Measurements from ENCODE around the gene STK32B.

STK32B gene

DNA sequence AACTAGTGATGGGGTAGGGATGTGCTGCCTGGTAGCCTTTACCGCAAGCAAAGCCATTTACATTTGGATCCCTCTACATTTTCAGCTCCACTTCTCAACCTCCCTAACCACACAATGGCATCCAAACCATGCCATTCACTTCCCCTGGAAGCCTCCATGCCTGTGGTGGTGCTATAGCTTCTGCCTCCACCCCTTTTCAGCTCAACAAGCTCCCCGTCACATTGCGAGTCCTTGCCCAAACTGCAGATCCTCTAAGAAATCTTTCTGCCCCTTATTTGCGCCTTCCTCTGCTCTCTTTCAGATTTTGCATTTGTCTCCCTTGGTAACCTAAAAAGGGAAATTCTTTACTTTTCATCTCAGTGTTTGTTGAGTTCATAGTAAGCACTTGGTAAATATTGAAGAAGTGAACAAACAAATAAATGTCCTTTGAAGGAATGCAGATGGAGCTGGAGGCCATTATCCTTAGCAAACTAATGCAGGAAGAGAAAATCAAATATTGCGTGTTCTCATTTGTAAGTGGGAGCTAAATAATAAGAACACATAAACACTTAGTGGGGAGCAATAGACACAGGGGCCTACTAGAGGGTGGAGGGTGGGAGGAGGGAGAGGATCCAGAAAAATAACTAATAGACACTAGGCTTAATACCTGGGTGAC, 38.9 kb upstream of the STK32B start:
- no peak for DNase-seq
- no peak overlapping the region for H4K8ac ChIP-seq (ENCODE audit: low read depth, low read length)
- H4K12ac ChIP-seq (ENCODE audit: low read depth, low read length): no peak overlapping the region
- peaks cover 2% of the 10 kb centered on the region for H3K79me1 ChIP-seq (ENCODE audit: low read length)
- H3K23ac ChIP-seq (ENCODE audit: low read length): no peak overlapping the region
- no peak overlapping the region for H3K4me2 ChIP-seq (ENCODE audit: low read length)
- H3K9ac ChIP-seq (ENCODE audit: low read length): no peak overlapping the region
- H4K91ac ChIP-seq (ENCODE audit: low read depth, low read length): no peak overlapping the region
- peaks cover 2% of the 10 kb centered on the region for H3K9me3 ChIP-seq (ENCODE audit: insufficient read depth, low read depth, low read length)
- H3K36me3 ChIP-seq (ENCODE audit: control insufficient read depth in 1 of 2, insufficient read depth in 2 of 2, low read length in 2 of 2): no peaks in the 10 kb centered on the region
- no peaks in the 10 kb centered on the region for H3K27me3 ChIP-seq (ENCODE audit: insufficient read depth, low read length)
- H3K27ac ChIP-seq (ENCODE audit: low read depth, low read length): peak overlapping the region; percentile 45
- H2AFZ ChIP-seq (ENCODE audit: insufficient read depth, low read length, poor library complexity): no peak overlapping the region
- no peak overlapping the region for H3K4ac ChIP-seq (ENCODE audit: low read depth, low read length)
- no CpG with 5 or more reads among the region's 5 CpGs for WGBS (ENCODE audit: extremely low coverage, insufficient coverage, insufficient read length)
- no peak overlapping the region for H2BK120ac ChIP-seq (ENCODE audit: insufficient read depth, low read length, poor library complexity)
- no peak overlapping the region for H2BK5ac ChIP-seq (ENCODE audit: low read depth, low read length, poor library complexity)
- no peak overlapping the region for H3K18ac ChIP-seq (ENCODE audit: low read length)
- no peak overlapping the region for H2AK5ac ChIP-seq (ENCODE audit: low read length)
- peak overlapping the region; percentile 51 for H2BK12ac ChIP-seq (ENCODE audit: low read length)
- H3K4me1 ChIP-seq (ENCODE audit: control insufficient read depth in 1 of 2, insufficient read depth in 2 of 2, low read length in 2 of 2): peaks cover 0 to 2% of the 10 kb centered on the region in 2 experiments
- no peak overlapping the region for H3K14ac ChIP-seq (ENCODE audit: low read length)
- no peaks in the 10 kb centered on the region for H3K79me2 ChIP-seq (ENCODE audit: control insufficient read depth, insufficient read depth, low read length, poor library complexity)
- no peak overlapping the region for H3K4me3 ChIP-seq (ENCODE audit: low read depth, low read length)

GRCh38 chr4:5012958-5013357, 38.3 kb upstream of the STK32B start:
- Histone ChIP-seq H3K4me2 (ENCODE audit: low read length) (no peak overlapping the region), H3K14ac (ENCODE audit: low read length) (no peak overlapping the region), H3K4me3 (ENCODE audit: low read depth, low read length) (no peak overlapping the region), H3K18ac (ENCODE audit: low read length) (no peak overlapping the region), H3K79me2 (ENCODE audit: control insufficient read depth, insufficient read depth, low read length, poor library complexity) (no peaks in the 10 kb centered on the region), H4K91ac (ENCODE audit: low read depth, low read length) (no peak overlapping the region), H3K9me3 (ENCODE audit: insufficient read depth, low read depth, low read length) (peaks cover 2% of the 10 kb centered on the region), H2BK12ac (ENCODE audit: low read length) (no peak overlapping the region), H3K27me3 (ENCODE audit: insufficient read depth, low read length) (no peaks in the 10 kb centered on the region), H3K27ac (ENCODE audit: low read depth, low read length) (peak overlapping the region; percentile 45), H2AFZ (ENCODE audit: insufficient read depth, low read length, poor library complexity) (no peak overlapping the region), H2AK5ac (ENCODE audit: low read length) (no peak overlapping the region), H3K9ac (ENCODE audit: low read length) (no peak overlapping the region), H3K36me3 (ENCODE audit: control insufficient read depth in 1 of 2, insufficient read depth in 2 of 2, low read length in 2 of 2) (no peaks in the 10 kb centered on the region), H2BK120ac (ENCODE audit: insufficient read depth, low read length, poor library complexity) (no peak overlapping the region), H2BK5ac (ENCODE audit: low read depth, low read length, poor library complexity) (no peak overlapping the region), H4K8ac (ENCODE audit: low read depth, low read length) (no peak overlapping the region), H4K12ac (ENCODE audit: low read depth, low read length) (no peak overlapping the region), H3K4ac (ENCODE audit: low read depth, low read length) (no peak overlapping the region), H3K4me1 (ENCODE audit: control insufficient read depth in 1 of 2, insufficient read depth in 2 of 2, low read length in 2 of 2) (peaks cover 0 to 2% of the 10 kb centered on the region in 2 experiments), H3K79me1 (ENCODE audit: low read length) (peaks cover 2% of the 10 kb centered on the region), H3K23ac (ENCODE audit: low read length) (no peak overlapping the region)
- WGBS (ENCODE audit: extremely low coverage, insufficient coverage, insufficient read length): no CpG with 5 or more reads among the region's 2 CpGs
- DNase-seq: no peak

DNA sequence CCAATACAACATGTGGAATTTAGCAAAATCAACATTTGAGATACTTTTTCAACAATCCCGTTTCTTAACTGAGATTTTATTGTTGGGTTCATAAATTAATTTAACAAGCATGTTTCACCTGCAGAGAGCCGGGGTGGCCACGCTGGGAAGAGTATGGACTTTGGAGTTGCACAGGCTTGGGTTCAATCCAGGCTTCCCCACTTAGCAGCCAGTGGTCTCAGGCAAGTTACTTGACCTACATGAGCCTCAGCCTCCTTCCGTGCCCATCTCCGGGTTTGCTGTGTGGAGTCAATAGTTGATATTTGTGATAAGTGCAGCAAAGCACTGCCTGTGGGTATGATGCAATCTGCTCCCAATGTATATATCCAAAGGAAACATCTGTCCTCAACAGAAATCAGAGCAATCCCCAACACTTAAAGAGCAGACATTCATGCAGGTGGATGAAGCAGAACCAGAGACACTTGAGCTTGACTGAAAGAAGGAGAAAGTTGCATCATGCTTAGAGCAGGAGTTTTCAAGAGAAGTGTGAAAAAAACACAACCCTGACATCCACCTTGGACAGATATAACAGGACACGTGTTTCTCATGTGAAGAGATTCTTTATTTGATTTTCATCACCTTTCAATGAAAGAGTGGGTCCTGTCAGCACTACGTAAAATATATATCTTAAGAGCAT, 37.1 kb upstream of the STK32B start:
- H3K4ac ChIP-seq (ENCODE audit: low read depth, low read length): no peak overlapping the region
- no peak overlapping the region for H4K8ac ChIP-seq (ENCODE audit: low read depth, low read length)
- H3K79me2 ChIP-seq (ENCODE audit: control insufficient read depth, insufficient read depth, low read length, poor library complexity): no peaks in the 10 kb centered on the region
- peaks cover 2% of the 10 kb centered on the region for H3K9me3 ChIP-seq (ENCODE audit: insufficient read depth, low read depth, low read length)
- H3K27ac ChIP-seq (ENCODE audit: low read depth, low read length): no peak overlapping the region
- H3K4me1 ChIP-seq (ENCODE audit: control insufficient read depth in 1 of 2, insufficient read depth in 2 of 2, low read length in 2 of 2): peaks cover 0 to 2% of the 10 kb centered on the region in 2 experiments
- peaks cover 2% of the 10 kb centered on the region for H3K79me1 ChIP-seq (ENCODE audit: low read length)
- H4K12ac ChIP-seq (ENCODE audit: low read depth, low read length): no peak overlapping the region
- H3K14ac ChIP-seq (ENCODE audit: low read length): no peak overlapping the region
- H2BK12ac ChIP-seq (ENCODE audit: low read length): no peak overlapping the region
- H3K4me3 ChIP-seq (ENCODE audit: low read depth, low read length): no peak overlapping the region
- no CpG with 5 or more reads among the region's 7 CpGs for WGBS (ENCODE audit: extremely low coverage, insufficient coverage, insufficient read length)
- DNase-seq: no peak
- H3K18ac ChIP-seq (ENCODE audit: low read length): no peak overlapping the region
- H2BK5ac ChIP-seq (ENCODE audit: low read depth, low read length, poor library complexity): no peak overlapping the region
- H2BK120ac ChIP-seq (ENCODE audit: insufficient read depth, low read length, poor library complexity): no peak overlapping the region
- H3K23ac ChIP-seq (ENCODE audit: low read length): no peak overlapping the region
- H3K4me2 ChIP-seq (ENCODE audit: low read length): no peak overlapping the region
- H2AFZ ChIP-seq (ENCODE audit: insufficient read depth, low read length, poor library complexity): no peak overlapping the region
- peaks cover under 1% of the 10 kb centered on the region for H3K27me3 ChIP-seq (ENCODE audit: insufficient read depth, low read length)
- H3K9ac ChIP-seq (ENCODE audit: low read length): no peak overlapping the region
- H2AK5ac ChIP-seq (ENCODE audit: low read length): no peak overlapping the region
- H4K91ac ChIP-seq (ENCODE audit: low read depth, low read length): no peak overlapping the region
- H3K36me3 ChIP-seq (ENCODE audit: control insufficient read depth in 1 of 2, insufficient read depth in 2 of 2, low read length in 2 of 2): no peaks in the 10 kb centered on the region

- Histone ChIP-seq H3K9ac (ENCODE audit: low read length) (no peak overlapping the region), H4K8ac (ENCODE audit: low read depth, low read length) (no peak overlapping the region), H3K27me3 (ENCODE audit: insufficient read depth, low read length) (peaks cover 2% of the 10 kb centered on the region), H4K91ac (ENCODE audit: low read depth, low read length) (no peak overlapping the region), H2AFZ (ENCODE audit: insufficient read depth, low read length, poor library complexity) (no peak overlapping the region), H3K27ac (ENCODE audit: low read depth, low read length) (no peak overlapping the region), H3K4me3 (ENCODE audit: low read depth, low read length) (no peak overlapping the region), H2BK120ac (ENCODE audit: insufficient read depth, low read length, poor library complexity) (no peak overlapping the region), H3K36me3 (ENCODE audit: control insufficient read depth in 1 of 2, insufficient read depth in 2 of 2, low read length in 2 of 2) (no peaks in the 10 kb centered on the region), H3K4me2 (ENCODE audit: low read length) (no peak overlapping the region), H2BK5ac (ENCODE audit: low read depth, low read length, poor library complexity) (no peak overlapping the region), H3K79me1 (ENCODE audit: low read length) (no peaks in the 10 kb centered on the region), H3K23ac (ENCODE audit: low read length) (no peak overlapping the region), H3K4me1 (ENCODE audit: control insufficient read depth in 1 of 2, insufficient read depth in 2 of 2, low read length in 2 of 2) (no peaks in the 10 kb centered on the region), H3K14ac (ENCODE audit: low read length) (no peak overlapping the region), H4K12ac (ENCODE audit: low read depth, low read length) (no peak overlapping the region), H3K9me3 (ENCODE audit: insufficient read depth, low read depth, low read length) (peaks cover 7% of the 10 kb centered on the region), H2BK12ac (ENCODE audit: low read length) (no peak overlapping the region), H3K18ac (ENCODE audit: low read length) (no peak overlapping the region), H2AK5ac (ENCODE audit: low read length) (no peak overlapping the region), H3K4ac (ENCODE audit: low read depth, low read length) (no peak overlapping the region), H3K79me2 (ENCODE audit: control insufficient read depth, insufficient read depth, low read length, poor library complexity) (no peaks in the 10 kb centered on the region)
- no peak for DNase-seq
- WGBS (ENCODE audit: extremely low coverage, insufficient coverage, insufficient read length): no CpG with 5 or more reads among the region's 2 CpGs
Measured at GRCh38 chr4:5018096-5018495, 33.2 kb upstream of the STK32B start.
